Panc1 (cell line): ENCODE data around the gene KMT2C. TPM values are rescaled to one million over a fixed set of nuclear protein-coding genes. Genes with fewer than 3 reads are reported as not detected.

ENCODE experiments used
- ATAC-seq: fragments of 200-7000 bp; cut with Tn5 transposase; 2 replicates; pipeline ENCODE4 v1.9.1; 2020; ENCODE audit warnings: mild to moderate bottlenecking, moderate library complexity
- BruUV-seq: library from RNA; stranded (reverse); fragments of 400-500 nt; replicated peaks from 2 replicates; lab custom pipeline; 2021; lab: Mats Ljungman, UMichigan
- CTCF ChIA-PET: fragments of 300-600 bp; sonication (Branson Sonifier 250); formaldehyde crosslinking; loops from one replicate; lab custom pipeline; 2022; ENCODE audit warnings: antibody characterized with exemption; lab: Charles Lee
- POLR2A ChIA-PET: fragments of 300-600 bp; sonication (Branson Sonifier 250); formaldehyde crosslinking; loops from one replicate; lab custom pipeline; 2022; ENCODE audit warnings: antibody characterized with exemption; lab: Charles Lee
- DNase-seq: peaks from one replicate; pipeline ENCODE4 v3.0.0-alpha.2; 2010; ENCODE audit warnings: low read depth, low spot score
- H3K27ac ChIP-seq: 2 replicates; pipeline ENCODE4 v1.5.1; 2011; ENCODE audit warnings: mild to moderate bottlenecking, low read length, inconsistent platforms
- H3K27me3 ChIP-seq: fragments of 200-500 bp; sonication (Bioruptor generic); 2 replicates; pipeline ENCODE4 v1.6.0; 2014; ENCODE audit warnings: low read length, inconsistent platforms; ENCODE audit not compliant: control insufficient read depth, insufficient read depth
- H3K36me3 ChIP-seq: fragments of 200-500 bp; sonication (Bioruptor generic); 2 replicates; pipeline ENCODE4 v1.5.1; 2014; ENCODE audit warnings: inconsistent platforms, mild to moderate bottlenecking, low read length, moderate library complexity; ENCODE audit not compliant: control insufficient read depth, insufficient read depth
- H3K4me1 ChIP-seq: 2 replicates; pipeline ENCODE4 v1.5.1; 2011; ENCODE audit warnings: inconsistent platforms, mild to moderate bottlenecking, low read length, moderate library complexity; ENCODE audit not compliant: control insufficient read depth, insufficient read depth
- H3K4me3 ChIP-seq, 2 experiments: 2 replicates each; pipeline ENCODE4 v1.5.1; 2011 to 2012; ENCODE audit warnings: low read depth in 2 of 2, low read length in 2 of 2, mild to moderate bottlenecking in 2 of 2, inconsistent platforms in 1 of 2, moderate library complexity in 1 of 2
- H3K9me3 ChIP-seq: fragments of 200-500 bp; sonication (Bioruptor generic); 2 replicates; pipeline ENCODE4 v1.5.1; 2014; ENCODE audit warnings: low read depth, mild to moderate bottlenecking, inconsistent platforms, low read length, moderate library complexity; ENCODE audit not compliant: control insufficient read depth, insufficient read depth
- CTCF ChIP-seq: fragments of 450-650 bp; IDR thresholded peaks from 2 replicates; pipeline ENCODE4 v1.5.1; 2017; ENCODE audit warnings: mild to moderate bottlenecking
- POLR2AphosphoS5 ChIP-seq: IDR thresholded peaks from 2 replicates; pipeline ENCODE4 v1.6.1; 2012; ENCODE audit warnings: mild to moderate bottlenecking, low read depth, low read length, moderate library complexity
- REST ChIP-seq, 2 experiments: IDR thresholded peaks; 2 replicates each; pipeline ENCODE4 v1.6.1; 2011 to 2012; ENCODE audit warnings: low read depth in 2 of 2, control low read depth in 1 of 2, low read length in 1 of 2, mild to moderate bottlenecking in 1 of 2, moderate library complexity in 1 of 2; ENCODE audit not compliant: insufficient read depth in 1 of 2
- SIN3A ChIP-seq: IDR thresholded peaks from 2 replicates; pipeline ENCODE4 v1.6.1; 2012; ENCODE audit warnings: low read depth, mild to moderate bottlenecking, low read length, moderate library complexity, borderline replicate concordance; ENCODE audit not compliant: insufficient read depth
- TCF7L2 ChIP-seq: IDR thresholded peaks from 2 replicates; pipeline ENCODE4 v1.6.1; 2011; ENCODE audit warnings: mild to moderate bottlenecking, low read depth, low read length, inconsistent platforms
- in situ Hi-C: cut with HindIII; loops from 2 replicates; pipeline ENCODE4 v1.10.0; 2016; ENCODE audit warnings: low sequenced_read_pairs, low pct_unique_long_range_greater_than_20kb
- intact Hi-C: fragments of 100-400 bp; cut with micrococcal nuclease; formaldehyde crosslinking; loops from one replicate; pipeline ENCODE4 v1.10.0; 2022; ENCODE audit not compliant: unreplicated experiment
- total RNA-seq: library from RNA; stranded (reverse); gene quantifications from one replicate; pipeline ENCODE4 v1.2.1, GENCODE V29; 2021; ENCODE audit not compliant: unreplicated experiment

The KMT2C gene
- total RNA-seq, 1 experiment from 2014 or later = 42.5 TPM

- Histone ChIP-seq H3K27me3 (no peaks in the 10 kb centered on the region), H3K4me1 (no peaks in the 10 kb centered on the region), H3K9me3 (no peaks in the 10 kb centered on the region), H3K27ac (no peak overlapping the region), H3K36me3 (peaks cover 28% of the 10 kb centered on the region), H3K4me3 (no peak overlapping the region)
- BruUV-seq = TSS peak; percentile 46
- no peak for TF ChIP-seq CTCF
- no peak for TF ChIP-seq REST (IDR thresholded peaks at IDR 0.05; ENCODE audit: insufficient read depth in 1 of 2, low read depth in 2 of 2, low read length in 1 of 2)
- TF ChIP-seq TCF7L2 = no peak
- no peak for TF ChIP-seq POLR2AphosphoS5
- TF ChIP-seq SIN3A = no peak
- in situ Hi-C loops = no loop called here
- intact Hi-C loops = loop anchor here (2.0 kb wide), 1 partner anchor 68 kb away; no protein-coding TSS in a partner anchor
- no peak for DNase-seq
- ChIA-PET CTCF (no interaction called here), POLR2A (no interaction called here)
- ATAC-seq = no peak
These were observed 259.0 kb downstream of the KMT2C start for GRCh38 chr7:152176797-152177196.

- Histone ChIP-seq H3K27me3 (no peaks in the 10 kb centered on the region), H3K27ac (no peak overlapping the region), H3K4me1 (no peaks in the 10 kb centered on the region), H3K4me3 (no peak overlapping the region), H3K9me3 (no peaks in the 10 kb centered on the region), H3K36me3 (peaks cover 20% of the 10 kb centered on the region)
- CTCF ChIA-PET = no interaction called here
- DNase-seq (no peak), ATAC-seq (no peak)
- TF ChIP-seq SIN3A (no peak), TCF7L2 (no peak), POLR2AphosphoS5 (no peak), REST (IDR thresholded peaks at IDR 0.05; ENCODE audit: insufficient read depth in 1 of 2, low read depth in 2 of 2, low read length in 1 of 2) (no peak), CTCF (no peak; the same call in 1 of the 2 replicates)
- no TSS peak for BruUV-seq
- intact Hi-C loops (no loop called here), in situ Hi-C loops (no loop called here)
- POLR2A ChIA-PET = no interaction called here
These were observed 262.3 kb downstream of the KMT2C start for GRCh38 chr7:152173372-152174070.
